A673 (cell line): Measurements from ENCODE around the gene DUOX1.

ENCODE experiments used
- CTCF ChIP-seq: fragments of 300-800, 200-600 bp; sonication (generic); conservative IDR thresholded peaks from 2 replicates; pipeline ENCODE4 v1.5.1; 2017; ENCODE audit warnings: low read depth, mild to moderate bottlenecking, antibody characterized with exemption, low read length, moderate library complexity, mixed read lengths
- EZH2 ChIP-seq: fragments of 200-600 bp; sonication (generic); IDR thresholded peaks from 2 replicates; pipeline ENCODE4 v1.6.1; 2017; ENCODE audit warnings: borderline replicate concordance, low read depth, mild to moderate bottlenecking, mixed read lengths, antibody characterized with exemption, low read length; ENCODE audit not compliant: poor library complexity, severe bottlenecking

GRCh38 chr15:45113380-45113990 lies 16.3 kb upstream of the DUOX1 start:
- TF ChIP-seq EZH2 (no peak), CTCF (no peak)
